ENCODE data around the gene RND3.

The RND3 gene

DNA sequence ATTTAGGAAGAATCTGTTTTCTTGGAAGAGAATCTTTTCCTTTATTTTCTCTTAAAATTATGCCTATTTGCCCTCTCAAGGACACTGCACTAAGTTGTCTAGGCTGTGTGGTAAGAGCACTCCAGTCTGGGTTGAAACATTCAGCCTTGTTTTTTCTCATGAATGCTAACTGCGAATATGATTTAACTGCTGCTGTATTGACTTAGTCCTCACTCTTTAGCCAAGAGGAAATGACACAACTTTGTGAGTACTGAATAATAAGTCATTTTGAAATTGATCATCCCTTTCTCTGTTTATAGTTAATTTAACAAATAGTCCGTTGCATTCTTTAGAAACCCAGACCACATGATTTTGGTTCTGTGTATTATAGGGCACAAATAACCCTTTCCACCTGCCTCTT lies 4.5 kb upstream of the RND3 start:
- peaks cover 50% of the 10 kb centered on the region for H3K4me1 ChIP-seq (ENCODE audit: control insufficient read depth, insufficient read depth, low read length, unreplicated experiment)
- no peak overlapping the region for H3K4me3 ChIP-seq (ENCODE audit: low read depth, low read length)
- H3K27me3 ChIP-seq (ENCODE audit: insufficient read depth, low read length), result no peaks in the 10 kb centered on the region
- H2AFZ ChIP-seq (ENCODE audit: low read length, unreplicated experiment), result no peak overlapping the region
- H3K79me2 ChIP-seq (ENCODE audit: control insufficient read depth, insufficient read depth, low read length, unreplicated experiment), result peaks cover 3% of the 10 kb centered on the region
- H3K36me3 ChIP-seq (ENCODE audit: insufficient read depth, low read length), result no peaks in the 10 kb centered on the region
- H3K27ac ChIP-seq (ENCODE audit: low read depth, low read length), result peak overlapping the region; percentile 83

- no peak overlapping the region for H2AFZ ChIP-seq (ENCODE audit: low read length, unreplicated experiment)
- H3K27ac ChIP-seq (ENCODE audit: low read depth, low read length), result peak overlapping the region; percentile 83
- peaks cover 5% of the 10 kb centered on the region; the same call in 1 of the 2 replicates for H3K36me3 ChIP-seq (ENCODE audit: insufficient read depth, low read length)
- H3K4me1 ChIP-seq (ENCODE audit: control insufficient read depth, insufficient read depth, low read length, unreplicated experiment), result peaks cover 47% of the 10 kb centered on the region
- H3K4me3 ChIP-seq (ENCODE audit: low read depth, low read length), result no peak overlapping the region
- H3K27me3 ChIP-seq (ENCODE audit: insufficient read depth, low read length), result no peaks in the 10 kb centered on the region
- H3K79me2 ChIP-seq (ENCODE audit: control insufficient read depth, insufficient read depth, low read length, unreplicated experiment), result peaks cover 8% of the 10 kb centered on the region
Measured at GRCh38 chr2:150491430-150491829, 4.0 kb upstream of the RND3 start.

GRCh38 chr2:150490466-150490865 lies 3.0 kb upstream of the RND3 start:
- H3K4me1 ChIP-seq (ENCODE audit: control insufficient read depth, insufficient read depth, low read length, unreplicated experiment), result peaks cover 39% of the 10 kb centered on the region
- peaks cover 18% of the 10 kb centered on the region for H3K79me2 ChIP-seq (ENCODE audit: control insufficient read depth, insufficient read depth, low read length, unreplicated experiment)
- H2AFZ ChIP-seq (ENCODE audit: low read length, unreplicated experiment), result no peak overlapping the region
- H3K4me3 ChIP-seq (ENCODE audit: low read depth, low read length), result no peak overlapping the region
- H3K27me3 ChIP-seq (ENCODE audit: insufficient read depth, low read length), result no peaks in the 10 kb centered on the region
- no peak overlapping the region for H3K27ac ChIP-seq (ENCODE audit: low read depth, low read length)
- peaks cover 13% of the 10 kb centered on the region; the same call in 1 of the 2 replicates for H3K36me3 ChIP-seq (ENCODE audit: insufficient read depth, low read length)

- peaks cover 55% of the 10 kb centered on the region for H3K79me2 ChIP-seq (ENCODE audit: control insufficient read depth, insufficient read depth, low read length, unreplicated experiment)
- H3K36me3 ChIP-seq (ENCODE audit: insufficient read depth, low read length), result peaks cover 39% of the 10 kb centered on the region
- H2AFZ ChIP-seq (ENCODE audit: low read length, unreplicated experiment), result no peak overlapping the region
- H3K4me3 ChIP-seq (ENCODE audit: low read depth, low read length), result peak overlapping the region; percentile 98
- peaks cover 35% of the 10 kb centered on the region for H3K4me1 ChIP-seq (ENCODE audit: control insufficient read depth, insufficient read depth, low read length, unreplicated experiment)
- H3K27me3 ChIP-seq (ENCODE audit: insufficient read depth, low read length), result no peaks in the 10 kb centered on the region
- H3K27ac ChIP-seq (ENCODE audit: low read depth, low read length), result peak overlapping the region; percentile 90
Measured at GRCh38 chr2:150486539-150487484, 655 bp downstream of the RND3 start.

DNA sequence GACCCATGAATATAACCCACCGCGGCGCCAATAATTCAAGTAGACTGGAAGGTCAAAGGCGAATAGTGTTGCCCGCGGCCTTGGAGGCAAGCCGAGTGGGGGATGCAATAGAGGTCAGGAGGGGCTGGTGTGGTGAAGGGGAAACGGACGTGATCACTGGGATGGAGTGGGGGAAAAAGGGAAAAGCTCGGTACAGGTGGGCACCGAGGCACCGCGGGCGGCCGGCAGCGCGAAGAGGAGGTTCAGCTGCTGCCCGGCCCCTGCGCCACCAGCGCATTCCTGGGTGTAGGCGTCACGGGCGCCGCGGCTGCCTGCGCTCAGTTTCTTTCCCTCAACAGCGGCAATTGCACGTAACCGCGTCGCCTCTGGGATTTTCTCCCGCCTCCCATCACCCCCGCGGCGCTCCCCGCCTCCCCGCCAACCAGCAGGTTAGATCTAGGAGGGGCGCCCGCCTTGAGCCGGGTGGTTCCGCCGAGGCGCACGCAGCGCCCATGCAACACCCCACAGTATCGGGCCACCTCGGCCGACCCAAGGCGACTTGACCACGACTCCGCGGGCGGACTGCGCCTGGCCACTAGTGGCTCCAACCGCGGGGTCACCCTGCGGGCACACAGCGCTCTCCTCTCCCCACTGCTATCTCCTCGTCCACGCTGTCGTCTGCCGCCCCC lies 1.5 kb downstream of the RND3 start:
- no peak overlapping the region for H2AFZ ChIP-seq (ENCODE audit: low read length, unreplicated experiment)
- H3K4me3 ChIP-seq (ENCODE audit: low read depth, low read length), result peak overlapping the region; percentile 98
- peaks cover 63% of the 10 kb centered on the region for H3K79me2 ChIP-seq (ENCODE audit: control insufficient read depth, insufficient read depth, low read length, unreplicated experiment)
- peaks cover 35% of the 10 kb centered on the region for H3K4me1 ChIP-seq (ENCODE audit: control insufficient read depth, insufficient read depth, low read length, unreplicated experiment)
- H3K27me3 ChIP-seq (ENCODE audit: insufficient read depth, low read length), result no peaks in the 10 kb centered on the region
- H3K36me3 ChIP-seq (ENCODE audit: insufficient read depth, low read length), result peaks cover 45% of the 10 kb centered on the region
- peak overlapping the region; percentile 90 for H3K27ac ChIP-seq (ENCODE audit: low read depth, low read length)

DNA sequence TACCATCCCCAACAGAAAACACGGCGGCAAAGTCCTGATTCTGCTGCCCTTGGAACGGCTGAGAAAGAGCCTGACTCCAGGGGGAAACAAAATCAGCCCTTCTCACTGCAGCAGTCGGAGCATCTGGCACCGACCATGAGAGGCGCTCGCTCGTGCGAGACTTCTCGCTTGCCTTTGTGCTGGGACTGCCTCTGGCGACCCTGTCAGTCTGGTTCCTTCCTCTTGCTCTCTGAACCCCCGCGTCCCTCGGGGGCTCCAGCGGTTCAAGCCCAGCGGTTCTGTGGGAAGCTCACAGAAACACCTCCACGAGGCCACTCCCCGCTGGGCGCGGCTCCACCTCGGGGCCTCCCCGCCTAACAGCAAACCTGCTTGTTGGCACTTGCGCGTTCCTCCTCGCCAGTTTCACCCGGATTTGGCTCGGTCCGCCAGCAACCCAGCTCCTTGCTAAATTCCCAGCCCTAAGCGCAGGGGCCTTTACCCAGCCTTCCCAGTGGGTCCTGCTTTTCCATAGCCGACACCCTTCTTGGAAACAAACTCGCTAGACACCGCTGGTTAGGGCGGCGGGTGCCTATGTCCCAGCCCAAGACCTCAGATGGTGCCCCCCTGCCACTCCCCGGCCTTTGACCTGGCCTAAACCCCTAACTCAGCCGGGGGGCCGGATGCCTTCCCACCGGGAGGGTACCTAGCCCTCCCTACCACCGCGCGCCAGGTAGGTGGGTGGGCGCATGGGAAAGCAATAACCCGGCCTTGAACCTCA lies 2.2 kb downstream of the RND3 start:
- Histone ChIP-seq H2AFZ (ENCODE audit: low read length, unreplicated experiment) (no peak overlapping the region), H3K4me3 (ENCODE audit: low read depth, low read length) (peak overlapping the region; percentile 98), H3K4me1 (ENCODE audit: control insufficient read depth, insufficient read depth, low read length, unreplicated experiment) (peaks cover 38% of the 10 kb centered on the region), H3K36me3 (ENCODE audit: insufficient read depth, low read length) (peaks cover 52% of the 10 kb centered on the region), H3K27ac (ENCODE audit: low read depth, low read length) (peak overlapping the region; percentile 90), H3K79me2 (ENCODE audit: control insufficient read depth, insufficient read depth, low read length, unreplicated experiment) (peaks cover 70% of the 10 kb centered on the region), H3K27me3 (ENCODE audit: insufficient read depth, low read length) (no peaks in the 10 kb centered on the region)

GRCh38 chr2:150484461-150485021 lies 2.9 kb downstream of the RND3 start:
- peak overlapping the region; percentile 98 for H3K4me3 ChIP-seq (ENCODE audit: low read depth, low read length)
- no peaks in the 10 kb centered on the region for H3K27me3 ChIP-seq (ENCODE audit: insufficient read depth, low read length)
- no peak overlapping the region for H2AFZ ChIP-seq (ENCODE audit: low read length, unreplicated experiment)
- peaks cover 52% of the 10 kb centered on the region for H3K36me3 ChIP-seq (ENCODE audit: insufficient read depth, low read length)
- peak overlapping the region; percentile 90 for H3K27ac ChIP-seq (ENCODE audit: low read depth, low read length)
- peaks cover 45% of the 10 kb centered on the region for H3K4me1 ChIP-seq (ENCODE audit: control insufficient read depth, insufficient read depth, low read length, unreplicated experiment)
- peaks cover 77% of the 10 kb centered on the region for H3K79me2 ChIP-seq (ENCODE audit: control insufficient read depth, insufficient read depth, low read length, unreplicated experiment)

DNA sequence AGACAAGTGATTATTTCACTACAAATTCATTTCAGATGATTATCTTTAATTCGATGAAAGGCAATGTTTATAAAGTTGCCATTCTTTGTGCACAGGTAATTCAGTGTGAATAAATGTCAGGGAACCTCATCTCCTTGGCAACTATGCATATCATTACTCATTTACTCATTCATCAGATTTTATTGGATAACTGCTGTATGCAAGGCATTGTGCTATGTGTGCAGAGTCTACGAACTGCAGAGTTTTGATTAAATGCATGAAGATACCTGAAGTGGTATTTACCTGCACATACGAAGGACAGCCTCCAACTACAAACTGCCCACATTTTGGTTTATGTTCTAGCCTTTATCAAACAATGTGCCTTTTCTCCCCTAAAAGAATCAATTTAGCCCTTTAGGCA lies 3.5 kb downstream of the RND3 start:
- H2AFZ ChIP-seq (ENCODE audit: low read length, unreplicated experiment), result no peak overlapping the region
- H3K79me2 ChIP-seq (ENCODE audit: control insufficient read depth, insufficient read depth, low read length, unreplicated experiment), result peaks cover 83% of the 10 kb centered on the region
- H3K27me3 ChIP-seq (ENCODE audit: insufficient read depth, low read length), result no peaks in the 10 kb centered on the region
- peak overlapping the region; percentile 98 for H3K4me3 ChIP-seq (ENCODE audit: low read depth, low read length)
- H3K27ac ChIP-seq (ENCODE audit: low read depth, low read length), result peak overlapping the region; percentile 90
- peaks cover 52% of the 10 kb centered on the region for H3K36me3 ChIP-seq (ENCODE audit: insufficient read depth, low read length)
- peaks cover 51% of the 10 kb centered on the region for H3K4me1 ChIP-seq (ENCODE audit: control insufficient read depth, insufficient read depth, low read length, unreplicated experiment)

- peaks cover 55% of the 10 kb centered on the region for H3K4me1 ChIP-seq (ENCODE audit: control insufficient read depth, insufficient read depth, low read length, unreplicated experiment)
- H3K27ac ChIP-seq (ENCODE audit: low read depth, low read length), result peak overlapping the region; percentile 90
- H3K27me3 ChIP-seq (ENCODE audit: insufficient read depth, low read length), result no peaks in the 10 kb centered on the region
- H2AFZ ChIP-seq (ENCODE audit: low read length, unreplicated experiment), result no peak overlapping the region
- peak overlapping the region; percentile 98 for H3K4me3 ChIP-seq (ENCODE audit: low read depth, low read length)
- H3K36me3 ChIP-seq (ENCODE audit: insufficient read depth, low read length), result peaks cover 52% of the 10 kb centered on the region
- H3K79me2 ChIP-seq (ENCODE audit: control insufficient read depth, insufficient read depth, low read length, unreplicated experiment), result peaks cover 87% of the 10 kb centered on the region
Measured at GRCh38 chr2:150483532-150483931, 3.9 kb downstream of the RND3 start.

All from ACC112 (cell line).